Brain microvascular endothelial cell (primary cell): ENCODE data around the gene FAM83F.

Source experiments
- DNase-seq: peaks from one replicate; pipeline ENCODE4 v3.0.0-alpha.2; 2020
- H3K27ac ChIP-seq: fragments of 250-450 bp; sonication (Bioruptor Pico); 2 replicates; pipeline ENCODE4 v1.5.1; 2020; ENCODE audit warnings: mild to moderate bottlenecking, moderate library complexity
- H3K27me3 ChIP-seq: fragments of 250-450 bp; sonication (Bioruptor Pico); replicated peaks from 2 replicates; pipeline ENCODE4 v1.5.1; 2020; ENCODE audit warnings: mild to moderate bottlenecking
- H3K36me3 ChIP-seq: fragments of 250-450 bp; sonication (Bioruptor Pico); replicated peaks from 2 replicates; pipeline ENCODE4 v1.5.1; 2020; ENCODE audit warnings: mild to moderate bottlenecking
- H3K4me3 ChIP-seq: 2 replicates; pipeline ENCODE4 v1.5.1; 2011; ENCODE audit warnings: low read depth, mild to moderate bottlenecking, control low read depth, low read length, moderate library complexity
- in situ Hi-C: cut with HindIII; loops from 2 replicates; pipeline ENCODE4 v1.10.0; 2017; ENCODE audit warnings: low sequenced_read_pairs, low pct_ligation_motif_present
- TF ChIP-seq, protein P1 (sequence below): IDR thresholded peaks from 2 replicates; pipeline ENCODE4 v1.5.1; 2011; ENCODE audit warnings: low read depth, mild to moderate bottlenecking, moderate library complexity, low read length, control low read depth, inconsistent platforms; ENCODE audit errors: missing control alignments

The FAM83F gene

DNA sequence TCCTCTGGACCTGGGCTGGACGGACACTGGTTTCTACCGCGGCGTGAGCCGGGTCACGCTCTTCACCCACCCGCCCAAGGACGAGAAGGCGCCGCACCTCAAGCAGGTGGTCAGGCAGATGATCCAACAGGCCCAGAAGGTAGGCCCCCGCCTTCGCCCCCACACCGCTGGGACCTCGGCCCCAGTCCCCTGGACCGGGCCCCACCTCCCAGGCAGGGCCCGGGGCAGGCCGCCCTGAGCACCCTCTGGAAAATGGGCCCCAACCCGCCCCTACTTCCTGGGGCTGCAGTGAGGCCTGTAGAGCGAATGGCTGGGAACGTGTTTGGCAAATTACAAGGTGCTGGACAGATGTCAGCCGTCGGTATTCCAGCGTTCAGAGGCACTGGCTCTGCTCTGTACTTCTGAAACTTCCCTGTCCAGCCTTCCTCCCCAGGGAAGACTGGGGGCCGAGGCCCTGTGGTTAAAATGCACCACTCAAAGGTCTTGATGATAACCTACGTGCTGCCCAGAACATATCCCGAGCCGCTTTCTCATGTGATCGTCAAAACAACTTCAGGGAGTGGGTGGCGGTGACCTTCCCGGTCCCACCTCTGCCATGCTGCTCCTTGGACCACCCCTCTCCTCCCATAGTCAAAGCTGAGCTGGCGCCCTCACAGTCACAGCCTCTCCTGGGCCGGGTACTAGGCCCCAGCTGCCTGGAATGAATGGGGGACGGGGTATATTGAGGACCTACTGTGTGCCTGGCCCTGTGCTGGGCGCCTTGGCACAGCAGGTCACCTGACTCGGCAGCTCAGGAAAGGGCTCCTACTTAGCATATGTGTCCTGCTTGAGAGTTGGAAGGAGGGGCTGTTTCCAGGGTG is 869 bp downstream of the FAM83F start:
- Histone ChIP-seq H3K27ac (no peak overlapping the region), H3K36me3 (no peaks in the 10 kb centered on the region), H3K4me3 (no peak overlapping the region), H3K27me3 (peaks cover 3% of the 10 kb centered on the region)
- TF ChIP-seq, protein P1, sequence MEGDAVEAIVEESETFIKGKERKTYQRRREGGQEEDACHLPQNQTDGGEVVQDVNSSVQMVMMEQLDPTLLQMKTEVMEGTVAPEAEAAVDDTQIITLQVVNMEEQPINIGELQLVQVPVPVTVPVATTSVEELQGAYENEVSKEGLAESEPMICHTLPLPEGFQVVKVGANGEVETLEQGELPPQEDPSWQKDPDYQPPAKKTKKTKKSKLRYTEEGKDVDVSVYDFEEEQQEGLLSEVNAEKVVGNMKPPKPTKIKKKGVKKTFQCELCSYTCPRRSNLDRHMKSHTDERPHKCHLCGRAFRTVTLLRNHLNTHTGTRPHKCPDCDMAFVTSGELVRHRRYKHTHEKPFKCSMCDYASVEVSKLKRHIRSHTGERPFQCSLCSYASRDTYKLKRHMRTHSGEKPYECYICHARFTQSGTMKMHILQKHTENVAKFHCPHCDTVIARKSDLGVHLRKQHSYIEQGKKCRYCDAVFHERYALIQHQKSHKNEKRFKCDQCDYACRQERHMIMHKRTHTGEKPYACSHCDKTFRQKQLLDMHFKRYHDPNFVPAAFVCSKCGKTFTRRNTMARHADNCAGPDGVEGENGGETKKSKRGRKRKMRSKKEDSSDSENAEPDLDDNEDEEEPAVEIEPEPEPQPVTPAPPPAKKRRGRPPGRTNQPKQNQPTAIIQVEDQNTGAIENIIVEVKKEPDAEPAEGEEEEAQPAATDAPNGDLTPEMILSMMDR: no peak
- DNase-seq: no peak
- in situ Hi-C loops: no loop called here

GRCh38 chr22:39996732-39997131 is 2.0 kb downstream of the FAM83F start:
- in situ Hi-C loops: no loop called here
- Histone ChIP-seq H3K27me3 (peaks cover 3% of the 10 kb centered on the region), H3K36me3 (no peaks in the 10 kb centered on the region), H3K4me3 (no peak overlapping the region), H3K27ac (no peak overlapping the region)
- TF ChIP-seq, protein P1: no peak
- DNase-seq: no peak

- TF ChIP-seq, protein P1: no peak
- no peak overlapping the region for H3K27ac ChIP-seq
- no peak overlapping the region for H3K4me3 ChIP-seq
- in situ Hi-C loops: no loop called here
- DNase-seq: no peak
- H3K36me3 ChIP-seq: no peaks in the 10 kb centered on the region
- peaks cover 3% of the 10 kb centered on the region for H3K27me3 ChIP-seq
Observed at GRCh38 chr22:39997421-39997820, 2.7 kb downstream of the FAM83F start.

DNA sequence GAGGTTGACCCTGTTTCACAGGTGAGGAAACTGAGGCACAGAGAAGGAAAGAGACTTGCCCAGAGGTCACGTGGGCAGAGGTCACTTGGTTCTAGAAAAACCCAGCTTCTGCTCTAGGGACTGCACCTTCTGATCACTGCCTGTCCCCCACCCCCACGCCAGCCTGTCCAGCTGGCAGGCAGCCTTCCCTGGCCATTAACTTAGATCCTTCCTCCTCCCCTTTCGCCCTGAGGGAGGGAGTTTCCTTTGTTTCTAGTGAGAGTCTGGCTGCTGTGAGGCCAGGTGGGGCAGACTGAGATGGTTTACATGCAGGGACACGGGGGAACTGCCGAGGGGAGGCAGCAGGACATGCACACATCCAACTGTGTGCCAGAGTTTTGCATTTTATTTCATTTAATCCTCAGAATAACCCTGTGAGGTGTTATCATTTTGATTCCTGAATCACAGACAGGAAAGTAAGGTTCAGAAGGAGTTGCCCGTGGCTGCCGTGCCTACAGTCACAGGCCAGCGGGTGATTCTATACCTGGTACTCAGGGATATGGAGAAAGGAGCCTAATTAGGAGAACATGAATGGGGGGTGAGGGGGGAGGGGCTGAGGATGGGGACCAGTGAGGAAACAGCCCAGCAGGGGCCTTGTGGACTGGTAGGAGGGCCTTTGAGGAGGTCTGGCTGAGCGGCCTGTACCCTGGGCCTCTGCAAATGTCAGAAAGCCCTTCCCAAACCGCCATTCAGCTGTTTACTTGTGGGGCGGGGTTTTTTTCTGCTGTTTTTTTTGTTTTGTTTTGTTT is 3.4 kb downstream of the FAM83F start:
- Histone ChIP-seq H3K4me3 (no peak overlapping the region), H3K27me3 (peaks cover 3% of the 10 kb centered on the region), H3K27ac (no peak overlapping the region), H3K36me3 (no peaks in the 10 kb centered on the region)
- in situ Hi-C loops: no loop called here
- TF ChIP-seq, protein P1: no peak
- no peak for DNase-seq

GRCh38 chr22:39999144-39999757 is 4.5 kb downstream of the FAM83F start:
- DNase-seq: peak; percentile 75
- Histone ChIP-seq H3K27me3 (peaks cover 3% of the 10 kb centered on the region), H3K36me3 (no peaks in the 10 kb centered on the region), H3K4me3 (no peak overlapping the region), H3K27ac (no peak overlapping the region)
- TF ChIP-seq, protein P1: peak; percentile 41
- in situ Hi-C loops: no loop called here
